ENCODE results near the gene ZDHHC22. TPM values are rescaled to one million over a fixed set of nuclear protein-coding genes. Genes with fewer than 3 reads are reported as not detected.

ZDHHC22 gene
- total and polyA plus RNA-seq, 5 experiments from 2014 or later: not detected

DNA sequence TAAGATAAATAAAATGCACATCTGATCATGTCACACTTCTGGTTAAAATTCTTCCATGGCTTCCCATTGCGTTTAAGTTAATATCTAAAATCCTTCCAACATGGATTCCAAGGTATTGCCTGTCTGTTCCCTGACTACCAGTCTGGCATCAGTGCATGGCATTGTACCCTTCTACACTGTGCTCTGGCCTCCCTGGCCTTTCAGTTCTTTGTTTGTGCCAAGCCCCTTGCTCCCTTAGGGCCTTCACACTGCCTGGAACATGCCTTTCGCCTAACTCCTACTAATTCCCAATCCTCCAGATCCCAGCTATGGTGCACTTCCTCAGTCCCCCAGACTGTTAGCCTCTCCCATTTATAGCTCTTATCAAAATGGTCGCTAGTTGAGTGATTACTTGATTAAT is 37.2 kb downstream of the ZDHHC22 start:
- POLR2A ChIA-PET: no interaction called here
- Mint-ChIP-seq H3K4me3 (no peak overlapping the region), H3K36me3 (peaks cover 0 to 37% (median 20%) of the 10 kb centered on the region in 3 donors), H3K27ac (no peak overlapping the region), H3K27me3 (no peaks in the 10 kb centered on the region), H3K4me1 (peaks cover 11 to 34% (median 16%) of the 10 kb centered on the region in 4 donors), H3K9me3 (no peaks in the 10 kb centered on the region)
- DNase-seq: no peak
- no peak for ATAC-seq

DNA sequence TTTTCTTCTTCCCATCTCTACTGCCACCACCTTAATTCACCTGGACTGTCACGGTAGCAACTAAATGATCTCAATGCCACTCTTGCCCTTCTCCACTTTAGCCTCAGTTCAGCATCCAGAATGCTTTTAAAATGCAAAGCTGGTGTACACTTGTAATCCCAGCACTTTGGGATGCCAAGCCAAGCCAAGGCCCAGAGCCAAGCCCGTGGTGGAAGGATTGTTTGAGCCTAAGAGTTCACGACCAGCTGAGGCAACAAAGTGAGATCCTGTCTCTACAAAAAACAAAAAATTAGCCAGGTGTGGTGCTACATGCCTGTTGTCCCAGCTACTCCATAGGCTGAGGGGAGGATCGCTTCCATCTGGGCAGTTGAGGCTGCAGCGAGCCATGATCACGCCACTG is 37.6 kb downstream of the ZDHHC22 start:
- POLR2A ChIA-PET: no interaction called here
- peaks cover 14 to 38% (median 20%) of the 10 kb centered on the region in 4 donors for H3K4me1 Mint-ChIP-seq
- no peaks in the 10 kb centered on the region for H3K27me3 Mint-ChIP-seq
- no peak for DNase-seq
- peak overlapping the region in 2 of 10 donors; percentile 12 to 37 for H3K27ac Mint-ChIP-seq
- H3K9me3 Mint-ChIP-seq: no peaks in the 10 kb centered on the region
- ATAC-seq: no peak
- H3K36me3 Mint-ChIP-seq: peaks cover 0 to 32% (median 19%) of the 10 kb centered on the region in 3 donors
- no peak overlapping the region for H3K4me3 Mint-ChIP-seq

DNA sequence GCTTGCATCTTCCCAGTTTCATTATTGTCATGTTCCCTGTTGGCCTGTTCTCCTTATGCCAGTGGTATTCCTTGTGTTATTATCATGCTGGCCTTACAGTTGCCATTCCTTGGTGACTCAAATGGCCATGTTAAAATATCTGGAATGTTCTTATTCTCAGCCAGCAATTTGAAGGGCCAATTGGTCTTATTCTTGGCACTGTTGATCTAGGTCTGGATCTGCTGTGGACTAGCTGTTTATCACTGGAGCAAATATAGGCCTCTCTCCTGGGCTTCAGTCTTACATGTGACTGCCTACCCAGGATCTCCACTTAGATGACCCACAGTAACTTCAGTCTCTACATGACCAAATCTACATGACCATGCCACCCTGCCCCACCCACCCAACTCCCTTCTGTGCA is 38.1 kb downstream of the ZDHHC22 start:
- Mint-ChIP-seq H3K9me3 (no peaks in the 10 kb centered on the region), H3K4me1 (peaks cover 16 to 43% (median 24%) of the 10 kb centered on the region in 4 donors), H3K27me3 (no peaks in the 10 kb centered on the region), H3K27ac (no peak overlapping the region), H3K4me3 (no peak overlapping the region), H3K36me3 (peaks cover 0 to 27% (median 18%) of the 10 kb centered on the region in 3 donors)
- no peak for ATAC-seq
- no peak for DNase-seq
- POLR2A ChIA-PET: no interaction called here

DNA sequence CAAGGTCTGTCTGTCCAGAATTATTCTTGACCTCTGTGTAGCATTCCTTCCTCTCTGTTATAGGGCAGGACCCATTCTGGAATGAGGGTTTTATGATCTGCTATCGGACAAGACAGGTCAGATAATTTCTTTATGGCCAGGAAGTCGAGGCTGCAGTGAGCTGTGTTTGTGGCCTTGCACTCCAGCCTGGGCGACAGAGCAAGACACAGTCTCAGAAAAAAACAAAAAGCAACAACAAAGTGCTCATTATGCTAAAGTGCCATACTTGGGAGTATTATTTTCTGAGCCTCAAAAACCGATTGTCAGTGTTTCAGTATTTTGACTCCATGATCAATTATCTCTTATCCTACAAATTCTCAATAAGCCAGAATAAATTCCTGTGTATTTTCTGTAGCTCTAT is 39.4 kb downstream of the ZDHHC22 start:
- no peaks in the 10 kb centered on the region for H3K9me3 Mint-ChIP-seq
- ATAC-seq: no peak
- H3K4me3 Mint-ChIP-seq: no peak overlapping the region
- peaks cover 0 to 1% (median 0%) of the 10 kb centered on the region in 5 donors for H3K27me3 Mint-ChIP-seq
- H3K4me1 Mint-ChIP-seq: peaks cover 26 to 56% (median 34%) of the 10 kb centered on the region in 4 donors
- peaks cover 0 to 15% (median 12%) of the 10 kb centered on the region in 3 donors for H3K36me3 Mint-ChIP-seq
- no peak overlapping the region for H3K27ac Mint-ChIP-seq
- POLR2A ChIA-PET: no interaction called here
- no peak for DNase-seq

DNA sequence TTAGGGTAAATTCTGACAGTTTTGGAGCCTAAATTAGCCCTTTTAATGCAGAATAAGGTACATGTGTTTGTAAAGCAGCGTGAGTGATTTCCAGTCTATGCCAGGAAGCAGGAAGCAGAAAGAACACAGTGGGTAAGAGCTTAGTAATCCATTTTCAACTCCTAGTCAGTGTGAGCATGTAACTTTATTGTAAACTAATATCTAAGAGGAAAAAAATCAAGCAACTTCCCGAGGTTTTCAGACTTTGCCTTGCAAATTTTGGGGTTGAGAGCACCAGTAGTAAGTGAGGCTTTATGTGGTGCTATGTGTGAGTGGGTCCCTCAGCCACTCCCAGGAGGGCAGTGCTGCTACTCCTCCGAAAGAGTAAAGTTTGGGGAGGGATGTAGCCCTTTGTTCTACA is 40.6 kb downstream of the ZDHHC22 start:
- H3K4me3 Mint-ChIP-seq: peak overlapping the region in 3 of 10 donors; percentile 2 to 28 (median 8)

DNA sequence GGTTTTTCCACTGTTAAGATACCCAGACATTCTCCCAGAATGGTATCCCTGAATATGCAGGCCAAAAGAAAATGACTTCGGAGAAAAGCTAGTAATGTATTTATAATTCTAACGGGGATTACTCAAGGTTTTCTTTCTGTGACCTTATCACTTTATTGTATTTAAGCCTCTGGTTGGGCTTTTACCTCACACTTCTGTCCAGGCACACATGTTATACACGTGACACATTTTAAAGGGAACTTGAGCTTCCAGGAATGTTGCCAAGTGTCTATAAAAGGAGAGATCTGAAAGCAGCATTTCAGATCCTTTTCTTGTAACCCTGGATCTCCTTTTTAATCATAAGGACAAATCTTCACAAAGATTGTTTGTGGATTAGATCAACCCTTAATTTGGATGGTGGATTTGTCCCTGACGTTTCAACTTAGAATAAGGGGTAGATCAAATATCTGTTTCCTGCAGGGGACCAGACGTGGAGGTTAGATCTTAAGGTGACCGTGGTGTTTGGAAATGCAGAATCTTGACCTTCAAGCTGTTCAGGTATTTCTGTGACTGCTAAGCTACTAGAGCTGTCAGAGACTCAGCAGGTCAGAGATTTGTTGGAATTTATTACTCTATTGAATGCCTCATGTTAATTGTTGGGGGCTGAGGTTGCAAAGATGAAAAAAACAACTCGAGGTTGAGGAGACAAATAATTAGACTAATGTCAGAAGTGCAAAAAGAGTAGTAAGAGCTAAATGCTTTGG is 42.0 kb downstream of the ZDHHC22 start:
- Mint-ChIP-seq H3K27me3 (peaks cover 0 to 1% (median 0%) of the 10 kb centered on the region in 5 donors), H3K4me1 (peaks cover 31 to 58% (median 51%) of the 10 kb centered on the region in 4 donors), H3K36me3 (peaks cover 0 to 4% (median 2%) of the 10 kb centered on the region in 3 donors), H3K27ac (peak overlapping the region in 9 of 10 donors; percentile 26 to 100 (median 97)), H3K9me3 (no peaks in the 10 kb centered on the region), H3K4me3 (peak overlapping the region; percentile 88 to 99 (median 96))
- POLR2A ChIA-PET: interaction anchor here (0.5 to 1.4 kb wide), 5 partner anchors 14 to 405 kb away, joined by 3 to 4 read pairs (median 3); partner anchors contain the start of genes GSTZ1 and POMT2
- no peak for DNase-seq
- no peak for ATAC-seq

More for the DNA sequence above, 40.6 kb downstream of the ZDHHC22 start:
- POLR2A ChIA-PET: no interaction called here
- ATAC-seq: no peak
- H3K4me1 Mint-ChIP-seq: peaks cover 29 to 63% (median 45%) of the 10 kb centered on the region in 4 donors
- peak overlapping the region in 4 of 10 donors; percentile 7 to 48 (median 26) for H3K27ac Mint-ChIP-seq
- H3K36me3 Mint-ChIP-seq: peaks cover 0 to 6% (median 5%) of the 10 kb centered on the region in 3 donors
- DNase-seq: no peak
- H3K27me3 Mint-ChIP-seq: peaks cover 0 to 1% (median 0%) of the 10 kb centered on the region in 5 donors
- no peaks in the 10 kb centered on the region for H3K9me3 Mint-ChIP-seq

DNA sequence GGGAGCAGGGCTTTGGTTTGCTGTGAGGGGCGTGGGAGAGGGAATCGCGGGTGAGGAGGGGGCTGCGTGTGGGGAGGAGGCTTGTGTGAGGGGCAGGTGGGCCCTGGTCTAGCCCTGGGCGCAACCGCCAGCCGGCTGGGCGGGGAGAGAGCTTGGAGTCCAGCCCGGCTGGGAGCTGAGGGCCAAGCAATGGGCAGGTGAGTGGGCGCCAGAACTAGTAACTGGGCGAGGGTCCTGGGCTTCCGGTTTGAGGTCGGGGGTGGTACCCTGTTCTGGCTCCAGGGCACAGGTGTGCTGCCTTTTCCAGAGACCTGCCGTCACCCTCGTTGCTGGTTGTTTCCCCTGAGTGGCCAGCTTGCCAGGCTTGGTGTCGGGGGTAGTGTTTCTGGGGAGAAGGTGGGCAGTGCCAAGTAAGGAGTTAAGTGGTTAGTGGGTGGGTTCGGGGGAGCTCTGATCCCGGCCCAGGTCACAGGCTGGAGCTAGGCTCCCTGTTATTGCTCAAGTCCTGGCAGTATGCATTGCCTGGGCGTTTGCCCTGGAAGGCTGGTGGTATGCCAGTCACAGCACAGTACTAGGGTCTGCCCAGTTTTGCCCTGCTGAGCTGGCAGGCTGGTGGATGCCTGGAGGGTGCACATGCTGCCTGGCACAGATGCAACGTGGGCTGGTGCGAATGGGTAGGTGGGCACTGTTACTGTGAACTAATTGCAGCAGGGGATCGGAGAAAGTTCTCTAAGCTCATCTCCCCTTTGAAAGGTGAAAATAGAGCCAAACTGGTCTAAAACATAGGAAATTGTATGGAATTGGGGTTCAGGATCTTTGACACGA is 42.9 kb downstream of the ZDHHC22 start:
- H3K9me3 Mint-ChIP-seq: no peaks in the 10 kb centered on the region
- DNase-seq: peak in 8 of 10 donors; percentile 2 to 64 (median 20)

DNA sequence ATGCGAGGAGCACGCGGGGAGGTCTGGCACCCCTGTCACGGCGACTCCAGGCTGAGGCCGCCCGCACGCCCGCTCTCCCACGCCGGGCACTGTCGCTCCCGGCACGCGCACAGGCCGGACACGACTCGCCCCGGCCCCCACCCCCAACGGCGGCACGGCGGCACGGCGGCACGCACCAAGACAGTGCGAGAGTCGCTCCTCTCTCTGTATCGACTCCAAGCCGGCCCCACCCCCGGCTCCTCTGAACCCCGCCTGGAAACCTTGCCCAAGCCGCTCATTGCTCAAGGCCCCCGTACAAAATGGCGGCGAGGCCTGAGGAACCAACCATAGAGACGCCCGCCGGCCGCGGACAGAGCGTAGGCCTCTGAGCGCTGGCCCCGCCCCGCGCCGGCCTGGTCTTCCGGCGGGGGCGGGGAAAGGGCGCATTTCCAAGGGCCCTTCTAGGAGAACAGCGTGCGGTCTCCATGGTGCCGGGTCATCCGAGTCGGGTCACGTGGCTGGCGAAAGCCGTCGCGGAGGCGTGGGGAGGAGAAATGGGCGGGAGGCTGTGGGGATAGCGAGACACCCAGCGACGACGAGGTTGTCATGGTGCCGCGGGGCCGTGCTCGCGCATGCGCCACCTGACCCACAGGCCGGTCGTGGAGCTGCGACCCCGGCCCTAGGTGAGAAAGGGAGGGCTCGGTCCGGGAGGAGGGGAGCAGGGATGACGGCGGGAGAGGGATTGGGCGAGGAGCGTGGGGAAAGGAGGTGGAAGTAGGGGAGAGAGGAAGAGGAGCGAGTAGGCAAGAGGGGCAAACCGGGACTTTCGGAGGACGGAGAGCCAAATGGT is 43.7 kb downstream of the ZDHHC22 start, which contains the start of gene CIPC:
CIPC (plus strand) TSS at position 559 of the 829 bp plus-strand sequence. CDS start 7,451 bp downstream, outside the sequence.
- Mint-ChIP-seq H3K9me3 (no peaks in the 10 kb centered on the region), H3K27me3 (peaks cover 0 to 1% (median 0%) of the 10 kb centered on the region in 5 donors), H3K27ac (peak within 1 kb of the TSS; percentile 95 to 100 (median 97)), H3K4me1 (peaks cover 25 to 51% (median 47%) of the 10 kb centered on the region in 4 donors), H3K4me3 (peak within 1 kb of the TSS; percentile 88 to 99 (median 96)), H3K36me3 (peaks cover 0 to 4% (median 0%) of the 10 kb centered on the region in 3 donors)
- ATAC-seq: peak; percentile 89
- POLR2A ChIA-PET: interaction anchor here (0.5 to 2.8 kb wide), 4 partner anchors 12 to 285 kb away, joined by 3 to 11 read pairs (median 5); partner anchors contain the start of genes ANGEL1, GSTZ1 and POMT2
- peak; percentile 95 to 100 (median 99) for DNase-seq

More for the DNA sequence above, 42.9 kb downstream of the ZDHHC22 start:
- POLR2A ChIA-PET: interaction anchor here (0.5 to 2.8 kb wide), 7 partner anchors 13 to 405 kb away, joined by 3 to 11 read pairs (median 3); partner anchors contain the start of genes ANGEL1, GSTZ1 and POMT2
- H3K27ac Mint-ChIP-seq: peak overlapping the region; percentile 95 to 100 (median 97)
- peaks cover 25 to 52% (median 51%) of the 10 kb centered on the region in 4 donors for H3K4me1 Mint-ChIP-seq
- H3K4me3 Mint-ChIP-seq: peak overlapping the region; percentile 88 to 99 (median 96)
- H3K36me3 Mint-ChIP-seq: peaks cover 0 to 4% (median 0%) of the 10 kb centered on the region in 3 donors
- ATAC-seq: peak in 1 of 2 donors; percentile 1
- H3K27me3 Mint-ChIP-seq: peaks cover 0 to 1% (median 0%) of the 10 kb centered on the region in 5 donors

DNA sequence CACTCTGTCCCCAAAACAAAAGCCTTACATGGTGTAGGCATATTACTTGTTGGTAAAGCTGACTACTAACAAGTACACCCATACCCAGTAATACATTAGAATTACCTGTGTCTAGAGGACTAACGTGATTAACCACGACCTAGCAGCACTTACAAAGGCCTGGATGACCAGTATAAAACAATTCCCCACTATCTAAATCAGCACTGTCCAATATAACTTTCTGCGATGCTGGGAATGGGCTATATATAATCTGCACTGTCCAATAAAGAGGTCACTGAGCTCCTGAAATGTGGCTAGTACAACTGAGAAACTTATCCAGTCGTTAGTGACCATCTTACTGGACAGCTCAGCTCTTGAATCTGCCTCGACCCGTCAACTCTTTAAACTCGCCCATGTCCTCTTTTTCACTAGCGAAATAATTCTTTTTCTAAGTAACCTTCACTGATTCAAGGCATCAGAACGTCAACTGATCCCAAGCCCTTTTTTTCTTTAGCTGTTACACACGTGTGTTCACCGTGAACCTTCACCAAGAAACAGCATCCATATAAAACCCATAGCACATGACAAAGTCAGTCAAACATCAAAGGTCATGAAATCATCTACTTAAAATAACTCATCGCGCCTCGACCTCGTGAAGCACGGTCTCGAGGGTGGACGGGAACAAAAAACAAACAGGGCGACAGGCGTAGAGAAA is 44.4 kb downstream of the ZDHHC22 start:
- Mint-ChIP-seq H3K36me3 (peaks cover 0 to 1% (median 0%) of the 10 kb centered on the region in 3 donors), H3K4me3 (peak overlapping the region; percentile 88 to 99 (median 96)), H3K4me1 (peaks cover 25 to 51% (median 47%) of the 10 kb centered on the region in 4 donors), H3K27ac (peak overlapping the region; percentile 91 to 100 (median 97)), H3K27me3 (peaks cover 0 to 1% (median 0%) of the 10 kb centered on the region in 5 donors), H3K9me3 (no peaks in the 10 kb centered on the region)
- DNase-seq (no peak), ATAC-seq (peak in 1 of 2 donors; percentile 10)
- POLR2A ChIA-PET: interaction anchor here (1.1 to 2.8 kb wide), 3 partner anchors 73 to 224 kb away, joined by 3 to 11 read pairs (median 7); partner anchors contain the start of genes GSTZ1 and POMT2

DNA sequence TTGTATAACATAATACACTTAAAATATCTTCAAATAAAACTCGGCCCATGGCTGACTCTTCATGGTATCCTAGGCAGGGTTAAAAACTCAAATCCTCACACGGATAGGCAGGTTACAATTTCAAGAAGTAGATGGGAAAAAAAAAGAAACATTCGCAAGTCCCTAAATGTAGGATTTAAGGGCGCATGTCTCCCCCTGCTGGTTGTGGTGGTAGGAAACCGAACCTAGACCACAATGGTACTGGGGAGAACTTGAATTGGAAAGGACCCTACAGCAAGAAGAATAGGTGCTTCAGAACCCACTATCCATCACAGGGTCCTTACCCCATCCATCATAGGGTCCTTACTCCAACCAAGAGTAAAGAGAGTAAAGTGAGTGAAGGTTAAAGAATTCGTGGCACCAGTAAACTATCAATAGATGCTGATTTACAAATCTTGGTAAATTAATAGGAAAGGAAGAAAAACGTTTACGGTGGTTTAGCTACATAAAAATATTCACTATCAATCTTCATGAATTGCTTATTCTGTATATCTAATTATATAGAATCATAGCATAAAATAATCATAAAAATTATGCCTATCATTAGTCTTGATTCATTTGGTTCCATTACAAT is 46.8 kb downstream of the ZDHHC22 start:
- Mint-ChIP-seq H3K9me3 (peaks cover 0 to 17% (median 8%) of the 10 kb centered on the region in 9 donors), H3K27me3 (peaks cover 0 to 1% (median 0%) of the 10 kb centered on the region in 5 donors), H3K27ac (peak overlapping the region in 6 of 10 donors; percentile 36 to 90 (median 75)), H3K4me3 (peak overlapping the region in 3 of 10 donors; percentile 11 to 70 (median 16)), H3K4me1 (peaks cover 24 to 41% (median 38%) of the 10 kb centered on the region in 4 donors), H3K36me3 (peaks cover 0 to 9% (median 5%) of the 10 kb centered on the region in 3 donors)
- peak; percentile 54 to 87 (median 70) for DNase-seq
- POLR2A ChIA-PET: interaction anchor here (0.7 to 1.2 kb wide), 2 partner anchors 26 to 226 kb away, joined by 3 read pairs; no protein-coding TSS in a partner anchor
- ATAC-seq: no peak
